ENCODE measurements around the gene P2RX7.
"Not testable (repeated sequence)": the region's sequence is repeated elsewhere in the genome, so short reads cannot be mapped to it uniquely, and the experiment has no call there.

Gene P2RX7

DNA sequence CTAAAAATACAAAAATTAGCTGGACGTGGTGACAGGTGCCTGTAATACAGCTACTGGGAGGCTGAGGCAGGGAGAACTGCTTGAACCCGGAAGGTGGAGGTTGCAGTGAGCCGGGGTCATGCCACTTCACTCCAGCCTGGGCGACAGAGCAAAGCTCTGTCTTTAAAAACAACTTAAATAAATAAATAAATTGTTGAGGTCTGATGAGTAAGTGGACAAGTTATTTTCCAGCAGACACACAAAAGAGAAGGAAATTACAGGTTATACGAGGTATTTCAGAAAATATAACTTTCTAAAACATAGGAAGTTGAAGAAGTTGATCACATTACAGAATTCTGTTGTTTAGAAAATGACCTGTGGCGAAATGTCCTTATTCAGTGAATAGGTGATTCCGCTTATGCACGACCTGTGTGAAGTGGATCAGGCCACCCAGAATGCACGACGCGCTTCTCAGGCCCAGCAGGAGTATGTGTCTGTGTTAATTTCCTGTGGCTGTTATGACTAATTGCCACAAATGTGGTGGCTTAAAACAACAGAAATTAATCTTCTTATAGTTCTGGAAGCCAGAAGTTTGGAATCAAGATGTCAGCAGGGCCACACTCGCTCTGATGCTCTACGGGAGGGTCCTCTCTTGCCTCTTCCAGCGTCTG lies 38.1 kb downstream of the P2RX7 start:
- no peak for DNase-seq (ENCODE audit: low read depth in 2 of 2)

DNA sequence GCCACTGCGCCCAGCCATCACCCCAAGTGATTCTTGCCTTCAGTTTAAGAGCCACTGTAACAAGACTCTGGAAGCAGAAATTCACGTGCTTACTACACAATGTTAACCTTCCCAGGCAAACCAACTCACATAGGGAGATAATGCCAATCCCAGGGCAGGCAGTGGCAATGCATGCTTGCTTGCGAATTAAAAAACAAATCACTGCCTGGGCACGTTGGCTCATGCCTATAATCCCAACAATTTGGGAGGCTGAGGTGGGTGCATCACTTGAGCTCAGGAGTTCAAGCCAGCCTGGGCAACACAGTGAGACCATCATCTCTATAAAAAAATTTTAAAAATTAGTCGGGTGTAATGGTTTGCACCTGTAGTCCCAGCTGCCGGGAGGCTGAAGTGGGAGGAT lies 39.5 kb downstream of the P2RX7 start:
- DNase-seq (ENCODE audit: low read depth in 2 of 2) = no peak

DNA sequence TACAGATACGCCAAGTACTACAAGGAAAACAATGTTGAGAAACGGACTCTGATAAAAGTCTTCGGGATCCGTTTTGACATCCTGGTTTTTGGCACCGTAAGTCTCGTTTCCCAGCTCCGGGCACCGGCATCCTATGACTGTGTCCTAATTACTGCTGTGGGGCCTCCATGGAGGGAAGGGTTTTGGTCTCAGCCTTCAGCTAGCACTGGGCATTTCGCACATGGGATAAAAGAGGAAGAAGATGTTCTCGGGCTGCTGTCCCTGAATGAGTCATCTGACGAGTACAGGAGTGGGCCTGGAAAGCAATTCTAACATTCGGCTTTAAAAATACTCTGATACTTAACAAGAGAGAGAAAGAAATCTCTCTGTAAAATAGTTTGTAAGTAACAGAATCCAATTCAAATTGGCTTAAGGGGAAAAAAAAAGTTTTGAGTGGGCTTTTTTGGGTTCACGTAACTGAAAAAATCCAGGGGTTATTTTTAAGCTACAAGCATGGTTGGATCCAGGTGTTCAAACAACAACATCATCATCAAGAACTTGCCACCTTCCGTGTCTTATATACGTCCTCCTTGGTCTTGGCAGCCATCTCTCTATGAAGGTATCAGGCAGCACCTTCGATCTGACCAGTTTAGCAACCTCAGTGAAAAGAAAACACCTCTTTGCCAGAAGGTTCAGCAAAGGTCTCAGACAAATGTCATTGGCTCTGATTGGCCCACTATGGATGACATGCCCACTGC lies 42.9 kb downstream of the P2RX7 start:
- no peak for DNase-seq (ENCODE audit: low read depth in 2 of 2)

DNA sequence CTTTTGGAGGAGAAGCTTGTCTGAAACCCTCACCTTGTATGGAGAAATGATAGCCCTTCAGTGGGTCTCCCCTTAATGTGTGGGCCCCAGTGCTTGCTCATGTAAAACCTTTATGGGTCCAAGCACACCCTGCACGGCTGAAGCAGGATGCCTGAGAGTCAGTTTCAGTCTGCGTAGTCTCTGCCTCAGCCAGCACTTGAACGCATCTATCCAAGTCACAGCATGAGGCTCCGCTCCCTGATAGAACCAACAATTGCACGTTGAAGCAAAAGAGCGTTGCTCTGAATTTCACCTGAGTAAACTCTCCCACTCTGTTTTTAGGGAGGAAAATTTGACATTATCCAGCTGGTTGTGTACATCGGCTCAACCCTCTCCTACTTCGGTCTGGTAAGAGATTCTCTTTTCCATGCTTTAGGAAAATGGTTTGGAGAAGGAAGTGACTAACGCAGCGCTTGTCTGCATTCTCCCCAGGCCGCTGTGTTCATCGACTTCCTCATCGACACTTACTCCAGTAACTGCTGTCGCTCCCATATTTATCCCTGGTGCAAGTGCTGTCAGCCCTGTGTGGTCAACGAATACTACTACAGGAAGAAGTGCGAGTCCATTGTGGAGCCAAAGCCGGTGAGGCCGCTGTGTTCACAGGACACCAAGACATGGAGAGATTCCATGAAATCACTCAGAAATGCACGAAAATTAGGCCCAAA lies 44.3 kb downstream of the P2RX7 start:
- DNase-seq (ENCODE audit: low read depth in 2 of 2) = no peak

DNA sequence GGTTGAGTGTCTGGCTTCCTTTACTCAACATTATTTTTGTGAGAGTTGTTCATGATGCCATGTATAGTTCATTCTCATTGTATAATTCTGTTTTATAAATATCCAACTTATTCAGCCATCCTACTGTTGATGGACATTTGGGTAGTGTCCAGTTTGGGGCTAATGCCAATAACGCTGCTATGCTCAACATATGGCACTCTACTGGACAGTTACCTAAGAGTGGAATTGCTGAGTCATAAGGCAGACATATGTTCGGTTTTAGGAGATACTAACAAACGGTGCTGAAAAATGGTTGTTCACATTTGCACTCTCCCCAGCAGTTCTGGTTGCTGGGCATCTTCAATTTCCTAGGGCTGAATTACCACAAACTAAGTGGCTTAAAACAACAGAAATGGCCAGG lies 48.5 kb downstream of the P2RX7 start:
- DNase-seq (ENCODE audit: low read depth in 2 of 2) = no peak

DNA sequence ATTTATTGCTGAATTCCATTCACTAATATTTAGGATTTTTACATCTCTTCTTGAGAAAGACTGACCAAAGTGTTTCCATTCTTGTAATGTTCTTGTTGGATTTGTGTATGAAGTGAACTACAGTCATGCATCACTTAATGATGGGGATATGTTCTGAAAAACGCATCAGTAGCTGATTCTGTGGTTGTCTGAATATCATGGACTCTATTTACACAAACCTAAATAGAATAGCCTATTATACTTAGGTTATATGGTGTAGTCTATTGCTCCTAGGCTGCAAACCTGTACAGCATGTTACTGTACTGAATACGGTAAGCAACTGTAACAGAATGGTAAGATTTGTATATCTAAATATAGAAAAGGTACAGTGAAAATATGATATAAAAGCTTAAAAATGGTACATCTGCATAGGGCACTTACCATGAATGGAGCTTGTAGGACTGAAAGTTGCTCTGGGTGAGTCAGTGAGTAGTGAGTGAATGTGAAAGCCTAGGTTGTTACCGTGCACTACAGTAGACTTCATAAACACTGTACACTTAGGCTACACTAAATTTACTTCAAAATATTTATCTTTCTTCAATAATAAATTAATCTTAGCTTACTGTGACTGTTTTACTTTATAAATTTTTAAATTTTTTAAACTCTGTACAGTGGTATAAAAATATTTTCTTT lies 49.7 kb downstream of the P2RX7 start:
- no peak for DNase-seq (ENCODE audit: low read depth in 2 of 2)

DNA sequence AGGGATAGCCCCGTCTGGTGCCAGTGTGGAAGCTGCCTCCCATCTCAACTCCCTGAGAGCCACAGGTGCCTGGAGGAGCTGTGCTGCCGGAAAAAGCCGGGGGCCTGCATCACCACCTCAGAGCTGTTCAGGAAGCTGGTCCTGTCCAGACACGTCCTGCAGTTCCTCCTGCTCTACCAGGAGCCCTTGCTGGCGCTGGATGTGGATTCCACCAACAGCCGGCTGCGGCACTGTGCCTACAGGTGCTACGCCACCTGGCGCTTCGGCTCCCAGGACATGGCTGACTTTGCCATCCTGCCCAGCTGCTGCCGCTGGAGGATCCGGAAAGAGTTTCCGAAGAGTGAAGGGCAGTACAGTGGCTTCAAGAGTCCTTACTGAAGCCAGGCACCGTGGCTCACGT lies 51.7 kb downstream of the P2RX7 start:
- DNase-seq (ENCODE audit: low read depth in 2 of 2) = no peak

DNA sequence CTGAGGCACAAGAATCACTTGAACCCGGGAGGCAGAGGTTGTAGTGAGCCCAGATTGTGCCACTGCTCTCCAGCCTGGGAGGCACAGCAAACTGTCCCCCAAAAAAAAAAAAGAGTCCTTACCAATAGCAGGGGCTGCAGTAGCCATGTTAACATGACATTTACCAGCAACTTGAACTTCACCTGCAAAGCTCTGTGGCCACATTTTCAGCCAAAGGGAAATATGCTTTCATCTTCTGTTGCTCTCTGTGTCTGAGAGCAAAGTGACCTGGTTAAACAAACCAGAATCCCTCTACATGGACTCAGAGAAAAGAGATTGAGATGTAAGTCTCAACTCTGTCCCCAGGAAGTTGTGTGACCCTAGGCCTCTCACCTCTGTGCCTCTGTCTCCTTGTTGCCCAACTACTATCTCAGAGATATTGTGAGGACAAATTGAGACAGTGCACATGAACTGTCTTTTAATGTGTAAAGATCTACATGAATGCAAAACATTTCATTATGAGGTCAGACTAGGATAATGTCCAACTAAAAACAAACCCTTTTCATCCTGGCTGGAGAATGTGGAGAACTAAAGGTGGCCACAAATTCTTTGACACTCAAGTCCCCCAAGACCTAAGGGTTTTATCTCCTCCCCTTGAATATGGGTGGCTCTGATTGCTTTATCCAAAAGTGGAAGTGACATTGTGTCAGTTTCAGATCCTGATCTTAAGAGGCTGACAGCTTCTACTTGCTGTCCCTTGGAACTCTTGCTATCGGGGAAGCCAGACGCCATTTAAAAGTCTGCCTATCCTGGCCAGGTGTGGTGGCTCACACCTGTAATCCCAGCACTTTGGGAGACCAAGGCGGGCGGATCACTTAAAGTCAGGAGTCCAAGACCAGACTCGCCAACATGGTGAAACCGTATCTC lies 52.6 kb downstream of the P2RX7 start:
- no peak for DNase-seq (ENCODE audit: low read depth in 2 of 2)

DNA sequence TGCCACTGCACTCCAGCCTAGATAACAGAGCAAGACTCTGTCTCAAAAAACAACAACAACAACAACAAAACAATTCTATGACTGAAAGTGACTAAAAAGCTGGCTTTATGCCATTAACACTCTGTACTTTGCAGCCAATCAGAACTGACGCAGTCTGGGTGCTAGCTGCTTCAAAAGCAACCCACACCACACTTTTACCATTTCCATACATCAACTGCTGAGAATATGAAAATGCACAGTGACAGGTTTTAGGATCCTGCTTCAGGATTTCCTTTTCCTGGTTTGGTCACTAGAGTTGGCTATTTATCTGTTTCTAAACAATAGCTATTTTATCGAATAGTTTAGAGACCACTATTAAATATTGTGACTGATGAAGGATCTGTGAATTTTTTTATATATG lies 54.1 kb downstream of the P2RX7 start:
- DNase-seq (ENCODE audit: low read depth in 2 of 2) = no peak

DNA sequence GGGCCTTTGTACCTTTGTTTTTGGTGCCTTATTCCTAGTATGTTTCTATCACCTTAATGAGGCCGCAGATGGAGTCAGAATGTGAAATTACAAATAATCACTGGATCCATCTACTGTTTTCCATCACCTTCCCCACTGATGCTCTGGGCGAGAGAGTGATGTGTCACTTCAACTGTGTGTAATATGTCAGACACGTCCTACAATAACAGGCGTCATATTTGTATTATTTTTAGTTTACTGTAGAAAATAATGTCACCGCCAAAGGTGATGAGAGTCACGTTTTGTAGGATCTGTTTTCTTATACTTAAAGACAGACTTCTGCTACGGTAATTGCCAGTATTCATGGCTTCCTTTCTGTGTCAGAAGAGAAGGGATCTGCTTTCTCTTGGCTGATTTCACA lies 54.8 kb downstream of the P2RX7 start:
- no peak for DNase-seq (ENCODE audit: low read depth in 2 of 2)

DNA sequence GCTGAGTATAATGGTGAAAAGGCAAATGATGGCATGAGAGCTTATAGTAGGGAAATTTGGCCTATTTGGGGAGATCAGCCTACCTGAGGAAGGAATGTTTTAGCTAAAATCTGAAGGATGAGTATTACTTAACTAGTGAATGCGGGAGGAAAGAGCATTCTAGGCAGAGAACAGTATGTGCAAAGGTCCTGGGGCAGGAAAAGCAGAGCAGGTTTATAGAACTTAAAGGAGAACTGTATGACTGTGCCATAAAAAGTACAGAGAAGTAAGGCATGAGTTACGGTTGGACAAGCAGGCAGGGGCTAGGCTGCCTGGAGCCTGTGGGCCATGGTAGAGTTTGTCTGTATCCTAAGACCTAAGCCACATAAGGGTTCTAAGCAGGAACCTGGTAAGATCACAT lies 55.6 kb downstream of the P2RX7 start:
- DNase-seq (ENCODE audit: low read depth in 2 of 2) = no peak

DNA sequence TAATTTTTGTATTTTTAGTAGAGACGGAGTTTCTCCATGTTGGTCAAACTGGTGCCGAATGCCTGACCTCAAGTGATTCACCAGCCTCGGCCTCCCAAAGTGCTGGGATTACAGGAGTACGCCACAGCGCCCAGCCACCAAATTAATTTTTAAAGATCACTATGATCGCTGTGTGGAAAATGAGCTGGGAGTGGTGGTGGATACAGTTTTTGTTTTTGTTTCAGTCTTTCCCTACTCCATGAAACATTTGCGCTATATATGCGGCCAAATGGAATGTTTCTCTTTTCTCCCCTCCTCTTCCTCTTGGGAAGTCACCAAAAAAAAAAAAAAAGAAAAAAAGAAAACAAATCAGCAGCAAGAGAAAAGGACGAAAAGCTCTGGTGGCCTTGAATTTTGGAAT lies 56.5 kb downstream of the P2RX7 start:
- no peak for DNase-seq (ENCODE audit: low read depth in 2 of 2)

DNA sequence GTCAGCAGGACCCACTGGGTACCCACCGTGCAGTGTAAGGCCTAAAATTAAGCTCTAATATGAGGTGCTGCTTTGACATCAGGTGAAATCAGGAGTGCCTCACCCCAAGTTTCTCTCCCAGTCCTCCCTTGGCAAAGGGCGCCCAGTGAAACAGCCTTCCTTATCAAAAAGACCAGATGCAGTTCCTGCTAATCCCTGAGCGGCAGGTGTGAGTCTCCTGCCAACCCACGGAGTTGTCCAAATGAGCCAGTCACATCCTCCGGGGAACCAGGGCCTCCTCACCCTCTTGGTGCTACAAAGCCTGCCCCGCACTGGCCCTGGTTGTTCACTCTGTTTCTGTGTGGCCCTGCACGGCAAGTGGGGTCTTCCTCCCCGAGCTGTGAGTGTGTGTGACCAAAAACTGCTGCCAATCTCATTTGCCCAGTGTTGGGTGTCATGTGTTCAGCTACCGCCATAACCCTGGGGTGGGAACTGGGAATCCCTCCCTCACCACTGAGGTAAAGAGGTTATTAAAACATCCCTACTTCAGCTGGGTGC lies 57.0 kb downstream of the P2RX7 start:
- DNase-seq (ENCODE audit: low read depth in 2 of 2) = no peak

DNA sequence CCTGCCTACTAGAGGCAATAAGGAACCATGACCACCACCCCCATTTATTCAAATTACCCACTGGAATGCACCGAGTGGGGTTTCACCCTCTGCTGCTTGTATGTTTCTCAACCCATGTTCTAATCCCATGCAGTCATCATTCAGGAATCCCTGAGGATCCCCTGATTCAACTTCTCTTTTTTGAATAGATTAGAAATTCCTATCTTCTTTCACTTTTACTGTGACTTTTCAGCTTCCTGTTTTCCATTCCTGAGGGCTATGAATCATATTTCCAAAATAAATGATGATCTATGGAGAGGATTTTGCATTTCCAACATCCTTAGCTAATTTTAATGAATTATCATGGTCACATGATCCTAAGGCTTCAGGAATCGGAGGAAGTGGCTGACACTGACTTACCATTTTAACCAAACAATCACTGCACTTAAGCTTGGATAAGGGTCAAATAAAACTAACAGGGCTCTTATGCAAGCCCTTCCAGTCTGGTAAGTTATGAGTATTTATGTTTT lies 57.9 kb downstream of the P2RX7 start:
- no peak for DNase-seq (ENCODE audit: low read depth in 2 of 2)

DNA sequence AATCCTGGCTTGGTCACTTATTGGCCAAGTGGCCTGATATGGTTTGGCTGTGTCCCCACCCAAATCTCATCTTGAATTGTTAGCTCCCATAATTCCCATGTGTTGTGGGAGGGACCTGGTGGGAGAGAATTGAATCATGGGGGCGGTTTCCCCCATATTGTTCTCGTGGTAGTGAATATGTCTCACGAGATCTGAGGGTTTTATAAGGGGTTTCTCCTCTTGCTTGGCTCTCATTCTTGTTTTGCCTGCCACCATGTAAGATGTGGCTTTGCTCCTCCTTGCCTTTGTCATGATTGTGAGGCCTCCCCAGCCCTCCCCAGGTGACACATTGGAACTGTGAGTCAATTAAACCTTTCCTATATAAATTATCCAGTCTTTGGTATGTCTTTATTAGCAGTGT lies 58.5 kb downstream of the P2RX7 start:
- DNase-seq (ENCODE audit: low read depth in 2 of 2) = no peak

DNA sequence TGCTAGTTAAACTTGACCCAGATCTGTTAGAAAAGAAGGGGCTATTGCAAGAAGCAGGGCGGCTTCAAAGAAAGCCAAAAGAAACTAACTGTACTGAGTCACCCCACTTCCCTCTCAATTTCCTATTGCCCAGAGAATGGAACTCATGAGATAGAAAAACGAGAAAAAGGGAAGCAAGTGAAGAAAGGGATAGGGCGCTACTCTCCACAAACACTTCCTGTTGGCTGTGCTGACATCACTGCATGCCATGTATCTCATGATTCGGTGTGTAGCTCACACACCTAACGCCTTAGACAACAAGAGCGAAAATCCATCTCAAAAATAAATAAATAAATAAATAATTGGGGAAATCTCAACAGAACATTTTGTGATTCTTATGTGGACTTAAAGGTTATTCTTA lies 64.2 kb downstream of the P2RX7 start:
- no peak for DNase-seq (ENCODE audit: low read depth in 2 of 2)

DNA sequence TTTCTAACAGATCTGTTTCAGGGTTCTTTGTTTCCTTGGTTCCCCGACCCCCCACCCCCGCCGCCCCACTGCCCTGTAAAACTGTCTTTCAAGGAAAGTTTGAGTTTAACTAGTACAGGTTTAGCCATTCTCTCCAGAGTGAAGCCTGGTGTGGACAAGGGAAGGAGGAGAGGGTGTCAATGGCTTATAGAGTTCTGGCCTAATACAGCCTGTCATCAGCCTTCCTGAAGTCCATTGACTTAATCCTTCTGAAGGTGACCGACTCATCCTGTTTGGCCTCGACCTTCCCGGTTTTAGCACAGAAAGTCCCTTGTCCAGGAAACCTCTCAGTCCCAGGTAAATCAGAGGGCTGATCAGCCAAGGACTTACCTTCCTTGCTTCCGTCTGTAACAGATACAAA lies 66.3 kb downstream of the P2RX7 start:
- no peak for DNase-seq (ENCODE audit: low read depth in 2 of 2)

DNA sequence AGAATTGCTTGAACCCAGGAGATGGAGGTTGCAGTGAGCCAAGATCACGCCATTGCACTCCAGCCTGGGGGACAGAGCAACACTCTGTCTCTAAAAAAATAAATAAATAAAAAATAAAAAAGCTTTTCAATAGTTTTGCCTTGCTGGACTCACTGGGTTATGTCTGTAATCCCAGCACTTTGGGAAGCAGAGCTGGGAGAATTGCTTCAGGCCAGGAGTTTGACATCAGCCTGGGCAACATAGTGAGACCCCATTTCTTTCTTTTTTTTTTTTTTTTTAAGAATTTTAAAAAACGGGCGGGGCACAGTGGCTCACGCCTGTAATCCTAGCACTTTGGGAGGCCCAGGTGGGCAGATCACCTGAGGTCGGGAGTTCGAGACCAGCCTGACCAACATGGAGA lies 68.5 kb downstream of the P2RX7 start:
- not testable (repeated sequence) for DNase-seq (ENCODE audit: low read depth in 2 of 2)

DNA sequence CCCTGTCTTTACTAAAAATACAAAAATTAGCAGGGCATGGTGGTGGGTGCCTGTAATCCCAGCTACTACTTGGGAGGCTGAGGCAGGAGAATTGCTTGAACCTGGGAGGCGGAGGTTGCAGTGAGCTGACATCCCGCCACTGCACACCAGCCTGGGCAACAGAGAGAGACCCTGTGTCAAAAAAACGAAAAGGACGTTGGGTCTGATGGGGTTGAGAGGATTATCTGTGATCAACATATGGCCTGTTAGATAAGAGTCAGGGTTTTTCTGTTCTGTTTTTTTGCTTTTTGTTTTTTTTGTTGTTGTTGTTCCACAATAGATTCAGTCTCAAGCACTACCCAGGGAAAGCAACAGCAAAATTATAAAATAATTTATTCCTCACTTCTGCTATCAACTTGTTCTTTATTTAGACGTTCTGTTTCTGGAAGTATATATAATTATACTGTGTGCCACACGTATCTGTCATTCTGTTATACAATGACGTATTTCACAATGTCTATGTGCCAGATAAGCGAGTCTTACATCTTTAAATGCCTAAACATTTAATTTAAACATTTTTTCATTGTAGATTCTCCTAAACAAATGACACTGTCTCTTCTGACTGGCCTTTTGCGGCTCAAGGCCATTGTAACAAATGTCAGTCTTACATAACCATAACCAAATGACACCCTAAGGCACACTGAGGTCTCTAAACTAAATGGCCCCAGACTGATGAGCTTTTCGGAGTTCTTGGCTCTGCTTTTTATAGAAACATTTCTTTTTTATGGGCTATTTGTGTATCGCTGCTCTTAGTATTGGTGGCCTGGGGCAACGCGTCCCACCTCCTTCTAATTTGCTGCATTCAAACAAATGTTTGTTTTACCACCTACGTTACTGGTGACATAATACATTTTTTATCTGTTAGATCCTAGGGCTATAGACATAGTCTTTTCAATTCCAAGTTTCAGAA lies 70.0 kb downstream of the P2RX7 start:
- no peak for DNase-seq (ENCODE audit: low read depth in 2 of 2)

DNA sequence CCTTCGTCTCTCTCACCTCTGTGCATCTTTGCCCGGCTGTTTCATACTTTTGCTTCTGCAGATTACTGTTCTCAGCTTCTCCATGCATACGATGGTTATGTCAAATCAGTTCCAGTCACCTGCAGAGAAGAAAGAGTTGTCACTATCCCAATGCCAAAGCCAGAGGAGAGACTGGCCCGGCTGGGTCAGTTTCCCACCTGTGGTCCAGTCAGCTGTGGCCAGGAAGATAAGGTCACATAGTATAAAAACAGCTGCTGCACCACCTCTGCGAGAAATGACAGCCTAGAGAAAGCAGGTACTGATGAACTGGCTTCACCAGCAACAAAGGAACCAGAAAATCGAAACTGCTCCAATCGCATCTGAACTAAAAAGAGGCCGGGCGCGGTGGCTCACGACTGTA lies 70.8 kb downstream of the P2RX7 start:
- no peak for DNase-seq (ENCODE audit: low read depth in 2 of 2)
